ENCODE measurements around the gene C16orf89.

DNA sequence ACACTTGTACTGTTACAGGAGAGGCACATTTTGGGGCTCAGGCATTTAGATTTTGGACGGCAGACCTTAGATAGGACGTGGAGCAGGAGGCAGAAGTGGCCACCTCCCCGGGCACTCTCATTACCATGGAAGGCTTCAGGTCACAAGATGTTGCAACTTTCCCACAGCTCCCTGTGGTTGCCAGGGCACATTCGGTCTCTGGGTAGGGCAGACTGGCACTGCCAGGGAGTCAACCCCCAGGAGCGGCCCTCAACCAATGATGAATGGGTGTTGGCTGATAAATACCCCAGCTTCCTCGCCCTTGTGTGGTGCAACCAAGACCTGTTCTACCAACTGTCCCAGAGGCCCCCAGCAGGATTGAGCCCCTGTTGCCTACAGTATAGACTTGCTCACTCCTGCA, 43.2 kb downstream of the C16orf89 start:
- no peak for TF ChIP-seq POLR2A (IDR thresholded peaks at IDR 0.05; ENCODE audit: extremely low read depth, insufficient read length)
- TF ChIP-seq, protein P1, sequence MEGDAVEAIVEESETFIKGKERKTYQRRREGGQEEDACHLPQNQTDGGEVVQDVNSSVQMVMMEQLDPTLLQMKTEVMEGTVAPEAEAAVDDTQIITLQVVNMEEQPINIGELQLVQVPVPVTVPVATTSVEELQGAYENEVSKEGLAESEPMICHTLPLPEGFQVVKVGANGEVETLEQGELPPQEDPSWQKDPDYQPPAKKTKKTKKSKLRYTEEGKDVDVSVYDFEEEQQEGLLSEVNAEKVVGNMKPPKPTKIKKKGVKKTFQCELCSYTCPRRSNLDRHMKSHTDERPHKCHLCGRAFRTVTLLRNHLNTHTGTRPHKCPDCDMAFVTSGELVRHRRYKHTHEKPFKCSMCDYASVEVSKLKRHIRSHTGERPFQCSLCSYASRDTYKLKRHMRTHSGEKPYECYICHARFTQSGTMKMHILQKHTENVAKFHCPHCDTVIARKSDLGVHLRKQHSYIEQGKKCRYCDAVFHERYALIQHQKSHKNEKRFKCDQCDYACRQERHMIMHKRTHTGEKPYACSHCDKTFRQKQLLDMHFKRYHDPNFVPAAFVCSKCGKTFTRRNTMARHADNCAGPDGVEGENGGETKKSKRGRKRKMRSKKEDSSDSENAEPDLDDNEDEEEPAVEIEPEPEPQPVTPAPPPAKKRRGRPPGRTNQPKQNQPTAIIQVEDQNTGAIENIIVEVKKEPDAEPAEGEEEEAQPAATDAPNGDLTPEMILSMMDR (IDR thresholded peaks at IDR 0.05; ENCODE audit: low read depth, low read length) = no peak

All from NB4 (cell line).